Measurements from ENCODE around the gene APOM.

DNA sequence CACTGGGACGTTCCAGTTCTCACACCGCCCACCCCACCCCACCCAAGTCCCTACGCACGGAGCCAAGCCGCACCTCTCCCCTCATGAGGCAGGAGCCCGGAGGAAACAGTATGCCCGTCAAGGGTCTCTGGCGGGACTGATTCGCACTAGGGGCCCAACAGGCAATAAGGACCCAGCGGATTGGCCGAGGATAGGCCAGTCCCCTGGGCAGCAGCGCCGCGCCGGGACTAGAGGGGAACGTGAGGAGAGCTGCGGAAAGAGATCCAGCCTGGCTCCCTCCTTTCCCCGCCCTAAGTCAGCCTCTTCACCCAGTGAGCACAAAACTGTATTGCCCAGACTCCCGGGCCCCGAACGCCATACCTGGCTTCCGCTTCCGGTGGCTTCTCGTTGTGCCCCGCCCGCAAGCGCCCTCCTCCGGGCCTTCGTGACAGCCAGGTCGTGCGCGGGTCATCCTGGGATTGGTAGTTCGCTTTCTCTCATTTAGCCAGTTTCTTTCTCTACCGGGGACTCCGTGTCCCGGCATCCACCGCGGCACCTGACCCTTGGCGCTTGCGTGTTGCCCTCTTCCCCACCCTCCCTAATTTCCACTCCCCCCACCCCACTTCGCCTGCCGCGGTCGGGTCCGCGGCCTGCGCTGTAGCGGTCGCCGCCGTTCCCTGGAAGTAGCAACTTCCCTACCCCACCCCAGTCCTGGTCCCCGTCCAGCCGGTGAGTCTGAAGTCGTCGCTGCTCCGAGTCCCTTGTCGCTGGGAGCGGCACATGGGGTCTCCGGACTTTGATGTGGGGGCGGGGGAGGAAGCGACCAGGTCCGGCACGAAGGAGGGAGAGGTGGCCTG is 10.0 kb downstream of the APOM start, which contains the start of gene CSNK2B:
- TF ChIP-seq ZNF8 (CRISPR knock-in tag; IDR thresholded peaks at IDR 0.05) (no peak), ZNF565 (CRISPR knock-in tag; conservative IDR thresholded peaks at IDR 0.05; ENCODE audit: low read depth) (no peak), ESRRG (CRISPR knock-in tag; IDR thresholded peaks at IDR 0.05) (no peak), ZNF70 (CRISPR knock-in tag; IDR thresholded peaks at IDR 0.05) (no peak), ZFP30 (CRISPR knock-in tag; IDR thresholded peaks at IDR 0.05) (no peak), RARB (CRISPR knock-in tag; IDR thresholded peaks at IDR 0.05) (no peak), SNAI2 (CRISPR knock-in tag; IDR thresholded peaks at IDR 0.05) (no peak)
- TF ChIP-seq, protein P1, sequence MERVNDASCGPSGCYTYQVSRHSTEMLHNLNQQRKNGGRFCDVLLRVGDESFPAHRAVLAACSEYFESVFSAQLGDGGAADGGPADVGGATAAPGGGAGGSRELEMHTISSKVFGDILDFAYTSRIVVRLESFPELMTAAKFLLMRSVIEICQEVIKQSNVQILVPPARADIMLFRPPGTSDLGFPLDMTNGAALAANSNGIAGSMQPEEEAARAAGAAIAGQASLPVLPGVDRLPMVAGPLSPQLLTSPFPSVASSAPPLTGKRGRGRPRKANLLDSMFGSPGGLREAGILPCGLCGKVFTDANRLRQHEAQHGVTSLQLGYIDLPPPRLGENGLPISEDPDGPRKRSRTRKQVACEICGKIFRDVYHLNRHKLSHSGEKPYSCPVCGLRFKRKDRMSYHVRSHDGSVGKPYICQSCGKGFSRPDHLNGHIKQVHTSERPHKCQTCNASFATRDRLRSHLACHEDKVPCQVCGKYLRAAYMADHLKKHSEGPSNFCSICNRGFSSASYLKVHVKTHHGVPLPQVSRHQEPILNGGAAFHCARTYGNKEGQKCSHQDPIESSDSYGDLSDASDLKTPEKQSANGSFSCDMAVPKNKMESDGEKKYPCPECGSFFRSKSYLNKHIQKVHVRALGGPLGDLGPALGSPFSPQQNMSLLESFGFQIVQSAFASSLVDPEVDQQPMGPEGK (CRISPR knock-in tag; IDR thresholded peaks at IDR 0.05; ENCODE audit: borderline replicate concordance), result peak; percentile 83

Data from SK-N-SH treated with all-trans-retinoic acid at 6 μM for 48 hours (cell line).